Measurements from ENCODE around the gene RHOJ. TPM values are rescaled to one million over a fixed set of nuclear protein-coding genes. Genes with fewer than 3 reads are reported as not detected.

The RHOJ gene
- total and polyA plus RNA-seq, 2 of the 13 experiments (the other 11 are each of a cell fraction or from before 2014, with no cell fraction given), result 0.22 to 1.3 TPM

- TF ChIP-seq TBP (CRISPR knock-in tag; IDR thresholded peaks at IDR 0.05), result no peak
- peak; percentile 23; the same call in 1 of the 2 replicates for TF ChIP-seq CREB1 (IDR thresholded peaks at IDR 0.05)
- peak; percentile 42; the same call in 1 of the 2 replicates for TF ChIP-seq CREB1 (CRISPR knock-in tag; IDR thresholded peaks at IDR 0.05)
- no peak for TF ChIP-seq ZNF446 (CRISPR knock-in tag; IDR thresholded peaks at IDR 0.05)
- no peak for TF ChIP-seq SOX13 (IDR thresholded peaks at IDR 0.05)
- TF ChIP-seq SOX13 (CRISPR knock-in tag; conservative IDR thresholded peaks at IDR 0.05 in 1 of 2, IDR thresholded peaks at IDR 0.05 in 1 of 2), result peak in 1 of 2 experiments; percentile 75; a peak in 2 of 4 replicates
- TF ChIP-seq CREM (IDR thresholded peaks at IDR 0.05), result no peak
- TF ChIP-seq CREM (CRISPR knock-in tag; IDR thresholded peaks at IDR 0.05), result no peak
- TF ChIP-seq ZNF124 (CRISPR knock-in tag; IDR thresholded peaks at IDR 0.05), result no peak
- TF ChIP-seq MXD1 (CRISPR knock-in tag; IDR thresholded peaks at IDR 0.05), result no peak
- TF ChIP-seq ZNF484 (CRISPR knock-in tag; IDR thresholded peaks at IDR 0.05; ENCODE audit: borderline replicate concordance, low read depth), result no peak
- TF ChIP-seq ELF1 (CRISPR knock-in tag; IDR thresholded peaks at IDR 0.05), result peak; percentile 82
- TF ChIP-seq ZFP90 (CRISPR knock-in tag; IDR thresholded peaks at IDR 0.05; ENCODE audit: borderline replicate concordance), result no peak
- peak; percentile 40; the same call in 1 of the 2 replicates for TF ChIP-seq RXRB (CRISPR knock-in tag; IDR thresholded peaks at IDR 0.05; ENCODE audit: borderline replicate concordance)
- TF ChIP-seq ZNF20 (CRISPR knock-in tag; IDR thresholded peaks at IDR 0.05), result no peak
- no peak for TF ChIP-seq ZBTB21 (CRISPR knock-in tag; IDR thresholded peaks at IDR 0.05)
- TF ChIP-seq BCL6 (CRISPR knock-in tag; IDR thresholded peaks at IDR 0.05), result 0 out of 2 replicates have a peak, but pooled peaks have one; percentile 6
- no peak for TF ChIP-seq NPAS2 (CRISPR knock-in tag; IDR thresholded peaks at IDR 0.05; ENCODE audit: borderline replicate concordance)
- TF ChIP-seq EP300 (IDR thresholded peaks at IDR 0.05; ENCODE audit: low read depth in 2 of 2, low read length in 2 of 2), result no peak
- TF ChIP-seq EP300 (CRISPR knock-in tag; IDR thresholded peaks at IDR 0.05; ENCODE audit: borderline replicate concordance), result no peak
- TF ChIP-seq HOXD1 (CRISPR knock-in tag; IDR thresholded peaks at IDR 0.05), result no peak
- no peak for TF ChIP-seq ZFYVE20 (CRISPR knock-in tag; IDR thresholded peaks at IDR 0.05; ENCODE audit: borderline replicate concordance, low read depth)
- no peak for TF ChIP-seq ZNF251 (CRISPR knock-in tag; IDR thresholded peaks at IDR 0.05)
- no peak for TF ChIP-seq DPF2 (CRISPR knock-in tag; IDR thresholded peaks at IDR 0.05; ENCODE audit: borderline replicate concordance, low read depth)
- TF ChIP-seq PLSCR1 (CRISPR knock-in tag; IDR thresholded peaks at IDR 0.05; ENCODE audit: borderline replicate concordance), result no peak
- TF ChIP-seq SPEN (CRISPR knock-in tag; IDR thresholded peaks at IDR 0.05; ENCODE audit: low read depth), result no peak
- TF ChIP-seq GLMP (CRISPR knock-in tag; IDR thresholded peaks at IDR 0.05; ENCODE audit: borderline replicate concordance), result no peak
- no peak for TF ChIP-seq ZNF205 (CRISPR knock-in tag; IDR thresholded peaks at IDR 0.05)
- no peak for TF ChIP-seq ZNF329 (CRISPR knock-in tag; IDR thresholded peaks at IDR 0.05; ENCODE audit: low read depth)
- no peak for TF ChIP-seq PHF5A (CRISPR knock-in tag; IDR thresholded peaks at IDR 0.05; ENCODE audit: low read depth, unreplicated experiment)
- no peak for TF ChIP-seq ZBTB38 (CRISPR knock-in tag; IDR thresholded peaks at IDR 0.05)
These were observed 431 bp upstream of the RHOJ start (continued) for GRCh38 chr14:63203618-63204406.
